Measurements from ENCODE around the gene METTL8.
"Not testable (repeated sequence)": the region's sequence is repeated elsewhere in the genome, so short reads cannot be mapped to it uniquely, and the experiment has no call there.

The METTL8 gene

DNA sequence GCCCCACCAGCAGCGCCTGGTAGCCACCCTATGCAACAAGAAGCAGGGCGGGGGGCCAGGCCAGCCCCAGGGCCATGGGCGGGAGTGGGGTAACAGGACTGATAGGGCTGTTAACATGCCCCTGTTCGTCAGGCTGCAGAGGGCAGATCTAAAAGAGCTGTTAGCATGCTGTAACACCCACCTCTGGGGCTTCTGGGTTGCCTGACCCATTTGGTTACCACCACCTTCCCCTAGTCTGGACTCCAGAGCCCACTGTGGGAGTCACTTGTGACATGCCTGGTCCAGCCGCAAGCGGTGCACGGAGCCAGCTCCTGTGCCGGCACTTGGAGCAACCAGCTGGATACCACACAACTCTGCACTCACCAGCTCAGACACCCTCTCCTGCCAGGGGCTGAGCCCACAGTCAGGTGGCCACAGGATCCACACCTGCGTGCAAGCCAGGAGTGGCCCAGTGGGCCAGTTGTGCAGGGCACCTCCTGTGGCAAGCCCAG, 2.1 kb downstream of the METTL8 start:
- DNase-seq (ENCODE audit: extremely low spot score, insufficient read length, low read depth) (no peak), FAIRE-seq (no peak)

DNA sequence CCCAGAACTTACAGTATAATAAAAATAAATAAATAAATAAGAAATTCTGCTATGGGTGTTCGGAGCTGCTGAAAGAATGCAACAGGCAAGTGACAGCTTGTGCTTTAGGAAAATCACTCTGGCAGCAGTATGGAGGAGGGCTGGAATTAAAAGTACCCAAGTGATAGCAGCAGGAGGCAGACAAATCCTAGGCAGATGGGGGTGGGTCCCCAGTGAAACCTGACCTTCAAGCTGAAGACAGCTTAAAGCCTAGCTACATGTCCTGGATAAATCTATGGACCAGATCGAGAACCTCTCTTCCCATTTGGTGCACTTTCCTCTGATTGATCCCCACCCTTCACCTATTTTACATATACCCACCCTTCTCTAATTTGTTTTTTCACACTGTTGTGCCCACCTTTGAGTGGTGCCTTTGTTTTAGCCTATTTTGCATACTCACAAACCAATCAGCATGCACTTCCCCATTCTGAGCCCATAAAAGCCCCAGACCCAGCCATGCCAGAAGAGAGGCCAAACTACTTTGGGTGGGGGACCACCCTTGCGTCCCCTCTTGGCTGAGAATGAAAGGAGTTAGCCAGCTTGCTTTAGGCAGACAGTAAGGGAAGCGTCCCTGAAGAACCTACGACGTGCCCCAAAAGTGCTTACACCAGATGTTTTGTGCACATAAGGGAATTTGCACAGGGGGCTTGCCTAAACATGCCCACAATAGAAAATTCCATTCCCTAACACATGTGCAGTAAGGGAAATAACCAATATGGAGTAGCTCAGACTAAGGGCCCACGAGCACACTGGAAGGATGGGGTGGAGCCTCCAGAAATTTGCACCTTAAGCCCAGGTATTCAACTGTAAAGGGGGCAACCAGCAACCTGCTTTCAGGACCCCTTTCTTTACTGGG, 3.0 kb downstream of the METTL8 start:
- FAIRE-seq (no peak), DNase-seq (ENCODE audit: extremely low spot score, insufficient read length, low read depth) (no peak)

DNA sequence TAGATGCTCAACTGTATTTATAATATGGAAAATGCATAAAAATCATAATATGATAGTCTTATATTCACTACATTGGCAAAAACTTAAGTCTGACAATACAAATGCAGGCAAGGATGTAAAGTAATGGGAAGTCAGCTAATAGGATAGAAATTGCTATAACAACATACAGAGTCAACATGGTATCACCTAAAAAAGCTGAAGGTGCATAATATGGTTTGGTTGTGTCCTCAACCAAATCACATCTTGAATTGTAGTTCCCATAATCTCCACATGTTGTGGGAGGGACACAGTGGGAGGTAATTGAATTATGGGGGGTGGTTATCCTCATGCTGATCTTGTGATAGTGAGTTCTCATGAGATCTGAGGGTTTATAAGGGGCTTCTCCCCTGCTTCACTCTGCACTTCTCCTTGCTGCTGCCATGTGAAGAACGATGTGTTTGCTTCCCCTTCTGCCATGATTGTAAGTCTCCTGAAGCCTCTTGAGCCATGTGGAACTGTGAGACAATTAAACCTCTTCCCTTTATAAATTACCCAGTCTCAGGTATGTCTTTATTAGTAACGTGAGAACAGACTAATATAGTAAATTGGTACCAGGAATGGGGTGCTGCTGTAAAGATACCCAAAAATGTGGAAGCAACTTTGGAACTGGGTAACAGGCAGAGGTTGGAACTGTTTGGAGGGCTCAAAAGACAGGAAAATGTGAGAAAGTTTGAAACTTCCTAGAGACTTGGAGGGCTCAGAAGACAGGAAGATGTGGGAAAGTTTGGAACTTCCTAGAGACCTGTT, 10.9 kb downstream of the METTL8 start:
- not testable (repeated sequence) for FAIRE-seq; DNase-seq (ENCODE audit: extremely low spot score, insufficient read length, low read depth)

DNA sequence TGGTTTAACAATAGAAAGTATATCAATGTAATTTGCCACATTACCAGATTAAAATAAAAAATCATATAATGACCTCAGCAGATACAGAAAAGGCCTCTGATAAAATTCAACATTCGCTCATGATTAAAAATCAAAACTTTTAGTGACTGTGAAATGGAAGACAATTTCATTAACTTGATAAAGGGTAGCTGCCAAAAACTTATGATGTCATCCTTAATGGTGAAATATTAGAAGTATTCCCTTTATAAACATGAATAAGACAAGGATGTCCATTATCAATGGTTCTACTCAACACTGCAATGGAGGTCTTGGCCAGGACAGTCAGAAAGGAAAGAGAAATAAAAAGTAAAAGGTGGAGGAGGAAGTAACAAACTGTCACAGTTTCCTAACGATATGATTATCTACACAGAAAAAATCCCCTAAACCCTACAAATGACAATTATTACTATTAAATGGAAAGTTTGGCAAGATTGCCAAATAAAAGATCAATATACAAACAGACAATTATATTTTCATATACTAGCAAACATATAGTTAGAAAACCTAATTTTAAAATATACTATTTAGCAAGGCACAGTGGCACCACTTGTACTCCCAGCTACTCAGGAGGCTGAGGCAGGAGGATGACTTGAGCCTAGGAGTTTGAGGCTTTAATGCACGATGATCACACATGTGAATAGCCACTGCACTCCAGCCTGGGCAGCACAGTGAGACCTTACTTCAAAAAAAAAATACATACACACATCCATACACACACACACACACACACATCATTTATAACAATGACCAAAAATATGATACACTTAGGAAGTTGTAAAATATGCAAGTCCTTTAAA, 12.8 kb downstream of the METTL8 start:
- DNase-seq (ENCODE audit: extremely low spot score, insufficient read length, low read depth) (no peak), FAIRE-seq (no peak)

DNA sequence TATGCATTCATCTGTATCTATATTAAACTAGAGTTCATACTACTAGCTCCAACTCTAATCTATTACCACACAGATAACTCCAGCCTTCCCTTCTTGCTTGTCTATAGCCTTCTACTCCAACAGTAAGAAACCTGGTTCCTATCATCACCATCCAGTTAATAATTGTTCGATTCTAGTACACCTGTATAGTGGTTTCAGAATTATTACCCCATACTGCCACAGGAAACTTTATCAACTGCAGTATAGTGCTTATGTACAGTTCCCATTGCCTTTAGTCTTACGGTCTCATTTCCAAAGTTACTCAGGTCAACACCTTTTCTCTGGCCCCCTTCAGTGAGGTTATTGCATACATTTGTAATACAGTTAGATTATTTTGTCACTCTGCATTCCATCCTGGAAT, 14.5 kb downstream of the METTL8 start:
- FAIRE-seq (peak; percentile 50), DNase-seq (ENCODE audit: extremely low spot score, insufficient read length, low read depth) (no peak)

DNA sequence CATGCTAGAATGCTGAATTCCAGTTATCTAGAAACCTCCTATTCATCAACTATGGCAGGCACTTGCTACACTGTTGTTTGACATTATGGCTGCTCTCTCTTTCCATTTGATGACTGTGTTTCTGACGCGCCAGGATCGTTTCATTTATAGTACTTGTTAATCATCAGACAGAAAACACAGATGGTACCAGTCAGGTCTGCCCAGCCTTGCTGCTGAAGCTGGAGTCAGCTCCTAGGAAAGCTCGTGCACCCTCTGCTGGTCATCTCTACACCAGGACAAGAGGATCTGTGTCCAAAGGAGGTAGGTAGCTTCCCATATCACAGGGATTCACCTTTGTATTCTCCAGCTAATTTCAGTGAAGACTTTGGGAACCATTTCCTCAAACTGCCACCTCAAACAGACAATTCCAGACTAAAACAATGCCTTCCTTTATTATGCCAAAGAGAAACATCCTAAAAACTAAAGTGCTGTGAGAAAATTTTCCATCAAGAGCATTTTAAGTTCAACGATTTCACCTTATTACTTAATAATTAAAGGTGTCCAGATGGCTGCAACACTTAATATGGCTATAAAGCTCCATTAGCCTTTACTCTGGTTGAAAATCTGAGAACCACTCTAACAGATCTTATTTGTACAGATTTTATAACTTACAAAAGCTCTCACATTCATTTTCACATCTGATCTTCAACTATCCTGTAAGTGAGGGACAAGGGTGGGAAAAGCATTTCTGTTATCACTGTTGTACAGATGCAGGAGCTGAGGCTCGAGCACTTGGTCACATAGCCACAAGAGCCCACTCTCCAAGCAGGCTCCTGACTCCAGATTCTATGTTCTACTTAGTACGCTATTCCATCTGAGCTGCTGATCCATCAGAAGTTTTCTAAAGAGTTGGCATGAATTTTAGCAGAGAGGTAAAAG, 17.5 kb downstream of the METTL8 start:
- FAIRE-seq, result peak; percentile 98
- DNase-seq (ENCODE audit: extremely low spot score, insufficient read length, low read depth), result peak; percentile 53

DNA sequence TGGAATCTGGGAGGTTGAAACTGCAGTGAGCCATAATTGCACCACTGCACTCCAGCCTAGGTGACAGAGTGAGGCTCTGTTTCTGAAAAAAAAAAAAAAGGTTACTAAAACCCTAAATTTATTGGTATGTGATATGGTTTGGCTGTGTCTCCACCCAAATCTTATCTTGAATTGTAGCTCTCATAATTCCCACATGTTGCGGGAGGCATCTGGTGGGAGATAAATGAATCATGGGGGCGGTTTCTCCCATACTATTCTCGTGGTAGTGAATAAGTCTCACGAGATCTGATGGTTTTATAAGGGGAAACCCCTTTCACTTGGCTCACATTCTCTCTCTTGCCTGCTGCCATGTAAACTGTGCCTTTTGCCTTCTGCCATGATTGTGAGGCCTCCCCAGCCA, 19.1 kb downstream of the METTL8 start:
- not testable (repeated sequence) for FAIRE-seq; DNase-seq (ENCODE audit: extremely low spot score, insufficient read length, low read depth)

GRCh38 chr2:171412571-171413175, 21.1 kb downstream of the METTL8 start:
- no peak for DNase-seq (ENCODE audit: extremely low spot score, insufficient read length, low read depth)
- peak; percentile 18 for FAIRE-seq

DNA sequence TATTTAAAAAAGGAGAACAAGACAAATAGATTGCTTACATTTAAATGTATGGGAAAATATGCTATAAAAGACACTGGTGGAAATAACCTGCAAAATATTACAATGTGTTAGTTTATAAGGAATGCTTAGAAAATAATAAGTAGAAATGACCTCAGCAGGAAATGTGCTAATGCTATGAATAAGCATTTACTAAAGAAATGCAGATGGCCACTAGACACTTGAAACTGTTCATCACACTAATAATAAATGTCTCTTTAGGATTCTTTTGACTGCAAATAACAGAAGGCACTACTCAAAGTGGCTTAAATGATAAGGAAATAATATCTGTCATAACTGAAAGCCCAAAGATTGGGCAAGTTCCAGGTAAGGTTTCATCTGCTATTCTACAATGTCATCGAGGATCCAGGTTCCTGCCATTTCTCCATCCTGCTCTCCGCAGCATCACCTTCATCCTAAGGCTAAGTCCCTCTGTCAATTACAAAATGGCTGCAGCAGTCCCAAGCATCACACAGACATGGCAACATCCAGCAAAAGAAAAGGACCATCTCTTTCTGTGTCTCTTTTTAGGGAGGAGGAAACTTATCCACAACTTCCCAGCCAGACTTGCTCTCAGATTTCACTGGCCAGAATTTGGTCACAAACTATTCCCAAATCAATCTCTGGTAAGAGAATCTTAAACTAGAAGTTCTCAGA, 21.9 kb downstream of the METTL8 start:
- FAIRE-seq, result peak; percentile 24

DNA sequence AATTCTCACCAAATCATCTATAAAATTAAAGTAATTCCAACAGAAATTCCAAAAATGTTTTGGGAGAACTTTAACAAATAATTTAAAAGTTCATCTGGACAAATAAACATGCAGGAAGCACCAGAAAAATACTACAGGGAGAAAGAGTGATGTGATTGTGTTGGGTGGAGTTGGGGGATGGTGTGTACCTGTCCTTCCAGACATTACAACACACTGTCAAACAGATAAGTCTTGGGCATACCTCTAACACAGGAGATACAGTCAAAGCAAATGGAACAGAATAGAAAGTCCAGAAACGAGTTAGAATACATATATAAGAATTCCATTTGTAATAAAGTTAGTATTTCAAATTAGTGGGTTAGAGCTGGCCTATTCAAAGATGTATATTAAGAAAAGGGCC, 22.6 kb downstream of the METTL8 start:
- no peak for FAIRE-seq

More for the DNA sequence above, 21.9 kb downstream of the METTL8 start:
- DNase-seq (ENCODE audit: extremely low spot score, insufficient read length, low read depth), result no peak

GRCh38 chr2:171410624-171411023, 23.2 kb downstream of the METTL8 start:
- FAIRE-seq, result no peak
- no peak for DNase-seq (ENCODE audit: extremely low spot score, insufficient read length, low read depth)

More for the DNA sequence above, 22.6 kb downstream of the METTL8 start:
- no peak for DNase-seq (ENCODE audit: extremely low spot score, insufficient read length, low read depth)

DNA sequence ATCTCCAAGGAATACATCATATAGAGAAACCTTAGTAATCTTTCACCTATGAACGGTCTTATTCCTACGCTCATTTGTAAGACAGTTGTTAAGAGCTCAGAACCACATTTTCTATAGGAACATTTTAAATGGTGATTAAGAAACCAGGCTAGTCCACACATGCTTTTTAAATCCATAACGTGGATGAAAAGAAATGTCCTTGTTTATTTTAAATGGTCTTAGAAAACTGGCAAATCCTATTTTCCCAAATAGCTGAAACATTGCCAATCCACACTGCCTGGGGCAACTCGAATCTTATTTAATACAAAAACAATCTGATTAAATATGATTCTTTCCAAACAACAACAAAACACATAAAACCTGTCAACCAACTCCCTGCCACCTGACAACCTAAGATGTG, 23.7 kb downstream of the METTL8 start:
- DNase-seq (ENCODE audit: extremely low spot score, insufficient read length, low read depth) (no peak), FAIRE-seq (no peak)

- FAIRE-seq (peak; percentile 63), DNase-seq (ENCODE audit: extremely low spot score, insufficient read length, low read depth) (no peak)
Observed at GRCh38 chr2:171409436-171409971, 24.3 kb downstream of the METTL8 start.

- DNase-seq (ENCODE audit: extremely low spot score, insufficient read length, low read depth), result no peak
- peak; percentile 33 for FAIRE-seq
Observed at GRCh38 chr2:171407676-171408044, 26.1 kb downstream of the METTL8 start.

- FAIRE-seq (peak; percentile 83), DNase-seq (ENCODE audit: extremely low spot score, insufficient read length, low read depth) (peak; percentile 23)
Observed at GRCh38 chr2:171407030-171407675, 26.6 kb downstream of the METTL8 start.

DNA sequence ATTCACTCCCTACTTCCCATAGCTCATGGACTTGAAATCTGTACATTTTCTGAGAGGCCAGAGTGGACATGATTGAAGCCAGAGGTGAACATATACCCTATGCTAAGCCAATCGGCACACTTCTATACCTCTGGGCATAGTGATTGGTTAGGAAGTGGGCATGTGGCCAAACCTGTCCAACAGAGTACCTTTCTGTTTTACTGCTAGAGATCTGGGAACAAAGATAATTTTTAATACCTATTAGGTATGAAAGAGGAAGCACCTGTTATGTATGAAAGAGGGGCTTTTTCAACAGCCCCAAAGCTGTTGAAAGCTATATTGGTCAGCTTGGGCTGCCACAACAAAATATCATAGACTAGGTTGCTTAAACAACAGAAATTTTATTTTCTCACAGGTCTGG, 27.7 kb downstream of the METTL8 start:
- FAIRE-seq (peak; percentile 82), DNase-seq (ENCODE audit: extremely low spot score, insufficient read length, low read depth) (no peak)

DNA sequence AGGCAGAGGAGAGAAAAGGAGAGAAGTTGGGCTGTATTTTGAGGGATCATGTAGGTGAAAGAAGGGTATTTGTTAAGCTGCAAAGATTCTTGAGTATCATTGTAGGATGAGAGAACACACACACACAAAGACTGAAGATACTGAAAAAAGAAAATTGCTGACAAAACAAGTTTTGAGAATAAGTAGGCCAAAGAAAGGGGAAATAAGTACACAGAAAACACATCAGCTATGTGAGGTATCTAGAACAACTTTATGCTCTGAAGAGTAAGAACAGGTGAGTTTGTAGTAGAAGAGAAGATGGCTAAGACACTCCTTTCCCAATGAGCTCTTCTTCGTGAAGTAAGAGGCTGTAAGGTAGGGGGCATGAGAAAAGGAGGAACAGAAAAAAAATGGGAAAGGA, 28.2 kb downstream of the METTL8 start:
- FAIRE-seq (no peak), DNase-seq (ENCODE audit: extremely low spot score, insufficient read length, low read depth) (no peak)

All from GM18507 (cell line).